Skeletal muscle cell (primary cell): ENCODE measurements around the gene TRIM38.
"Not testable (repeated sequence)": the region's sequence is repeated elsewhere in the genome, so short reads cannot be mapped to it uniquely, and the experiment has no call there.

Experiments
- DNase-seq: peaks from one replicate; pipeline ENCODE4 v3.0.0-alpha.2; 2010; ENCODE audit warnings: low read depth
- H3K4me3 ChIP-seq: 2 replicates; pipeline ENCODE4 v1.5.1; 2011; ENCODE audit warnings: low read depth, mild to moderate bottlenecking, control low read depth, low read length, moderate library complexity

TRIM38 gene

GRCh38 chr6:25935953-25936352, 26.6 kb upstream of the TRIM38 start:
- DNase-seq: no peak

GRCh38 chr6:25939593-25939992, 23.0 kb upstream of the TRIM38 start:
- no peak overlapping the region for H3K4me3 ChIP-seq
- DNase-seq: no peak

More at GRCh38 chr6:25935953-25936352, 26.6 kb upstream of the TRIM38 start:
- H3K4me3 ChIP-seq: no peak overlapping the region

GRCh38 chr6:25942561-25943147, 19.9 kb upstream of the TRIM38 start:
- no peak for DNase-seq
- no peak overlapping the region for H3K4me3 ChIP-seq

- H3K4me3 ChIP-seq: no peak overlapping the region
- DNase-seq: no peak
Measured at GRCh38 chr6:25943887-25944286, 18.7 kb upstream of the TRIM38 start.

GRCh38 chr6:25944688-25945574, 17.7 kb upstream of the TRIM38 start:
- no peak for DNase-seq
- H3K4me3 ChIP-seq: no peak overlapping the region

GRCh38 chr6:25945738-25946137, 16.9 kb upstream of the TRIM38 start:
- DNase-seq, H3K4me3 ChIP-seq: not testable (repeated sequence)

- no peak for DNase-seq
- no peak overlapping the region for H3K4me3 ChIP-seq
Measured at GRCh38 chr6:25946631-25947030, 16.0 kb upstream of the TRIM38 start.

GRCh38 chr6:25947492-25947891, 15.1 kb upstream of the TRIM38 start:
- not testable (repeated sequence) for DNase-seq, H3K4me3 ChIP-seq

GRCh38 chr6:25949695-25950094, 12.9 kb upstream of the TRIM38 start:
- H3K4me3 ChIP-seq: no peak overlapping the region
- DNase-seq: no peak

- no peak for DNase-seq
Measured at GRCh38 chr6:25950297-25950696, 12.3 kb upstream of the TRIM38 start.

GRCh38 chr6:25951296-25952032, 11.1 kb upstream of the TRIM38 start:
- DNase-seq: no peak

More at GRCh38 chr6:25950297-25950696, 12.3 kb upstream of the TRIM38 start:
- no peak overlapping the region for H3K4me3 ChIP-seq

GRCh38 chr6:25952535-25952934, 10.1 kb upstream of the TRIM38 start:
- DNase-seq: no peak
- H3K4me3 ChIP-seq: no peak overlapping the region

More at GRCh38 chr6:25951296-25952032, 11.1 kb upstream of the TRIM38 start:
- no peak overlapping the region for H3K4me3 ChIP-seq

- no peak overlapping the region for H3K4me3 ChIP-seq
- no peak for DNase-seq
Measured at GRCh38 chr6:25953733-25954132, 8.9 kb upstream of the TRIM38 start.

- no peak overlapping the region for H3K4me3 ChIP-seq
- DNase-seq: no peak
Measured at GRCh38 chr6:25954756-25955155, 7.8 kb upstream of the TRIM38 start.

GRCh38 chr6:25956226-25956625, 6.4 kb upstream of the TRIM38 start:
- H3K4me3 ChIP-seq: no peak overlapping the region
- DNase-seq: no peak

GRCh38 chr6:25958700-25959162, 3.9 kb upstream of the TRIM38 start:
- no peak overlapping the region for H3K4me3 ChIP-seq

GRCh38 chr6:25959890-25960536, 2.6 kb upstream of the TRIM38 start:
- no peak overlapping the region for H3K4me3 ChIP-seq
- DNase-seq: no peak

More at GRCh38 chr6:25958700-25959162, 3.9 kb upstream of the TRIM38 start:
- DNase-seq: no peak

- no peak for DNase-seq
- no peak overlapping the region for H3K4me3 ChIP-seq
Measured at GRCh38 chr6:25960734-25961133, 1.9 kb upstream of the TRIM38 start.

GRCh38 chr6:25961619-25962148, 918 bp upstream of the TRIM38 start:
- peak overlapping the region; percentile 73 for H3K4me3 ChIP-seq
- DNase-seq: no peak
